Renal cortex interstitium (tissue), 11 donors: ENCODE measurements around the gene VPS4A. TPM values are rescaled to one million over a fixed set of nuclear protein-coding genes. Genes with fewer than 3 reads are reported as not detected.
"Not testable (repeated sequence)": the region's sequence is repeated elsewhere in the genome, so short reads cannot be mapped to it uniquely, and the experiment has no call there.

Experiments used
- DNase-seq, 11 donors: peaks; one replicate each; pipeline ENCODE4 v3.0.0-alpha.2; 2013; ENCODE audit warnings: low read depth in 9 of 11, low spot score in 4 of 11; ENCODE audit errors: extremely low read depth in 1 of 11
- polyA plus RNA-seq, 3 donors: library from polyadenylated mRNA; unstranded; fragments of 120-200 nt; gene quantifications; one replicate each; pipeline ENCODE4 v1.2.1, GENCODE V29; 2013; ENCODE audit not compliant: insufficient read length in 3 of 3

Gene VPS4A
- polyA plus RNA-seq, 3 donors, result 43.1 to 52.5 (median 47.6) TPM

- DNase-seq, result no peak
Observed at GRCh38 chr16:69294051-69294450, 17.1 kb upstream of the VPS4A start.

DNA sequence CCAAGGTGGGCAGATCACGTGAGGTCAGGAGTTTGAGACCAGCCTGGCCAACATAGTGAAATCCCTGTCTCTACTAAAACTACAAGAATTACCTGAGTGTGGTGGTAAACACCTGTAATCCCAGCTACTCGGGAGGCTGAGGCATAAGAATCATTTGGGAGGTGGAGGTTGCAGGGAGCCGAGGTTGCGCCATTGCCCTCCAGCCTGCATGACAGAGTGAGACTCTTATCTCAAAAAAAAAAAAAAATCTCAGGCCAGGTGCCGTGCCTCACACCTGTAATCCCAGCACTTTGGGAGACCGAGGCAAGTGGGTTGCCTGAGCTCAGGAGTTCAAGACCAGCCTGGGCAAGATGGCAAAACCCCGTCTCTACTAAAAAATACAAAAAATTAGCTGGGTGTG lies 14.4 kb upstream of the VPS4A start:
- not testable (repeated sequence) for DNase-seq

DNA sequence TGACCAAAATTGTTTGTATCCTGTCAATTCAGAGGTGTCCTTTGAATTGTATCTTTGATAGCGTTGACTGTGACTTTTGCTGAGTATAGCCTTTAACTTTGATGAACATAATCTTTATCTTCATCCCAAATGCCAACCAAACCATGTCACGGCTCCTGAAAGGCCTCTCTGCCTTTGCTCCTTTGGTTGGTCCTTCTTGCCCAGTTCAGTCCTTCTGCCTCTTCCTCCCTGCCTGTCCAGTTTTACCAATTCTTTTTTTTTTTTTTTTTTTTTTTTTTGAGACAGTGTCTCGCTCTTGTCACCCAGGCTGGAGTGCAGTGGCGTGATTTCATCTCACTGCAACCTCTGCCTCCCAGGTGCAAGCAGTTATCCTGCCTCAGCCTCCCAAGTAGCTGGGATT lies 12.9 kb upstream of the VPS4A start:
- DNase-seq, result no peak

DNA sequence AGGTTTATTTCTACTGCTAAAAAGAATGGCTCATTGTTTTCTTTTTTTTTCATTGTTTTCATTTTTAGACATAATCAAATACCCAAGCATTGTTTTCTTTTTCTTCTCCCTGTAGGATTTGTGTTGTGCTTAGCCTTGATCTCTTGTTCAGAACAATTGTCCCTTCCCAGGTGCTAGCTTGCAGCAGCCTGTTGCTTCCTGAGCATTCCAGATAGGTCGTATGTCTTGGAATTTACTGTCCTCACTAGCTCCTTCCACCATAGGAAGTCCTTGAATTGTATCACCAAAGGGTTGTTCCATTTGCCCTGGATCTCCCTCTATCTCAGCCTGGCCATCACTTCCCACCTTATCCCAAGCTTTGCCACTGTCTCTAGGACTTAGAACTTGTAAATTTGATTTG lies 10.0 kb upstream of the VPS4A start:
- DNase-seq, result no peak

GRCh38 chr16:69301861-69302260 lies 9.3 kb upstream of the VPS4A start:
- no peak for DNase-seq

GRCh38 chr16:69302301-69302700 lies 8.8 kb upstream of the VPS4A start:
- no peak for DNase-seq

GRCh38 chr16:69306031-69306430 lies 5.1 kb upstream of the VPS4A start:
- no peak for DNase-seq

- no peak for DNase-seq
Observed at GRCh38 chr16:69307091-69307490, 4.1 kb upstream of the VPS4A start.

- no peak for DNase-seq
Observed at GRCh38 chr16:69307856-69308255, 3.3 kb upstream of the VPS4A start.

GRCh38 chr16:69309316-69309715 lies 1.8 kb upstream of the VPS4A start:
- DNase-seq, result no peak

GRCh38 chr16:69311533-69312387 lies 610 bp downstream of the VPS4A start:
- DNase-seq, result peak in 2 of 11 donors; percentile 10 to 22

DNA sequence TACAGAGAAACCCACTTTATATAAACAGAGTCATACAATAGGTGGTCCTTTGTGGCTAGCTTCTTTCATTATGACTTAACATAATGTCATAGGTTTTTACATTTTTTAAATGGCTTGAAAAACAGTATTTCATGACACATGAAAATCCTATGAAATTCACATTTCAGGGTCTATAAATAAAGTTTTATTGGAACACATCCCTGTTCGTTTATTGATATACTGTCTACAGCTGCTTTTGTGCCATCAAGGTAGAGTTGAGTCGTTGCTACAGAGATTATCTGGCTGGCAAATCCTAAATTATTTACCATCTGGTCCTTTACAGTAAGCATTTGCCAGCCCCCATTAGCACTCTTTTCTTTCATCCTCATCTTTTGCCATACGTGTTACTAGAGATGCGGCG lies 2.3 kb downstream of the VPS4A start:
- no peak for DNase-seq

GRCh38 chr16:69314534-69314933 lies 3.4 kb downstream of the VPS4A start:
- no peak for DNase-seq

- DNase-seq, result no peak
Observed at GRCh38 chr16:69315486-69316311, 4.5 kb downstream of the VPS4A start.

DNA sequence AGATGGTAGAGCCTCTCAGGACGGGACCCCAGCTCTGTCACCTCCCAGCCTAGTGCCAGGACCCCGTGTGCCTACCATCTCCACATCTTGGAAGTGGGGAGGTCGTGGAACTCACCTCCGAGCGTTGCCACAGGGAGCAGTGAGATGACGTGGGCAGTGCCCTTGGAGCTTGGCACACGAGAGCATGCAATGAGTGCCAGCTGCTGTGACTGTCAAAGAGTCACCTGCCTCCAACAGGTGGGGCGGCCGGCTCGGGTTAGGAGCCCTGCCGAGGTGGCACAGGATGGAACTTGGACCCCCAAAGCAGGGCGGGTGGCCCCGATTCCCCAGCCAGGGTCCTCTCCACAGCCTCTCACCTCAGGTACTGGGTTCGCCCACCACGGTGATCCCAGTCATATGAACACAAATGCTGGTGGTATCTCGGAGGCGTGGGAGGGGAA lies 5.5 kb downstream of the VPS4A start:
- no peak for DNase-seq

- no peak for DNase-seq
Observed at GRCh38 chr16:69318177-69318910, 7.2 kb downstream of the VPS4A start.

- no peak for DNase-seq
Observed at GRCh38 chr16:69318911-69319289, 7.8 kb downstream of the VPS4A start.

GRCh38 chr16:69319381-69319780 lies 8.2 kb downstream of the VPS4A start:
- no peak for DNase-seq

- DNase-seq, result no peak
Observed at GRCh38 chr16:69319826-69320739, 8.9 kb downstream of the VPS4A start.
